Heart left ventricle (tissue), 13 donors: ENCODE data around the gene BTBD6.
"Not testable (repeated sequence)": the region's sequence is repeated elsewhere in the genome, so short reads cannot be mapped to it uniquely, and the experiment has no call there.

ENCODE experiments used
- POLR2A ChIP-seq, 2 donors: fragments of 450-650 bp; IDR thresholded peaks; one replicate each; pipeline ENCODE4 v1.6.1; 2017; ENCODE audit warnings: antibody characterized with exemption in 2 of 2, mild to moderate bottlenecking in 2 of 2, moderate library complexity in 2 of 2
- TF ChIP-seq, protein P1 (sequence below), 12 donors: fragments of 200-600 bp; sonication (generic) in 4 of 12; IDR thresholded peaks; one replicate each; pipeline versions ENCODE4 v1.5.0 to v1.8.0; 2018 to 2022; ENCODE audit warnings: antibody characterized with exemption in 12 of 12, mild to moderate bottlenecking in 5 of 12
- donor health status: ischemic (EF 13 %, LVEDD 7.1; RV severe dilation, severe dysfunction).
- donor health status: DM: no; HTN: yes; CAD: no.
- donor health status: DM: no; HTN: no; CAD: no.
- donor health status: ischemic (EF 25% LVEDD 6.9; RV normal size, moderate dysfunction).
- donor health status: ischemic (EF 25% LVEDD 5.7; RV mildly dilated, moderate dysfunction).
- donor health status: ischemic (EF 35%, LVEDD 5.7; RV mildly dilated, moderate dysfunction).
- donor health status: nonischemic (EF 11% LVEDD 7.7; RV severe dilation, severe dysfunction).
- donor health status: DM: yes; HTN: yes; CAD: no.
- donor health status: PGD.
- donor health status: ischemic (EF 29% LVEDD 5.4; RV normal size, mild dysfunction).
- donor health status: nonischemic (EF 23%, LVEDD 6.1; RV moderate dilation, normal function).

GRCh38 chr14:105288936-105289335 is 40.6 kb downstream of the BTBD6 start:
- TF ChIP-seq, protein P1, sequence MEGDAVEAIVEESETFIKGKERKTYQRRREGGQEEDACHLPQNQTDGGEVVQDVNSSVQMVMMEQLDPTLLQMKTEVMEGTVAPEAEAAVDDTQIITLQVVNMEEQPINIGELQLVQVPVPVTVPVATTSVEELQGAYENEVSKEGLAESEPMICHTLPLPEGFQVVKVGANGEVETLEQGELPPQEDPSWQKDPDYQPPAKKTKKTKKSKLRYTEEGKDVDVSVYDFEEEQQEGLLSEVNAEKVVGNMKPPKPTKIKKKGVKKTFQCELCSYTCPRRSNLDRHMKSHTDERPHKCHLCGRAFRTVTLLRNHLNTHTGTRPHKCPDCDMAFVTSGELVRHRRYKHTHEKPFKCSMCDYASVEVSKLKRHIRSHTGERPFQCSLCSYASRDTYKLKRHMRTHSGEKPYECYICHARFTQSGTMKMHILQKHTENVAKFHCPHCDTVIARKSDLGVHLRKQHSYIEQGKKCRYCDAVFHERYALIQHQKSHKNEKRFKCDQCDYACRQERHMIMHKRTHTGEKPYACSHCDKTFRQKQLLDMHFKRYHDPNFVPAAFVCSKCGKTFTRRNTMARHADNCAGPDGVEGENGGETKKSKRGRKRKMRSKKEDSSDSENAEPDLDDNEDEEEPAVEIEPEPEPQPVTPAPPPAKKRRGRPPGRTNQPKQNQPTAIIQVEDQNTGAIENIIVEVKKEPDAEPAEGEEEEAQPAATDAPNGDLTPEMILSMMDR (IDR thresholded peaks at IDR 0.05): not testable (repeated sequence)
- not testable (repeated sequence) for TF ChIP-seq POLR2A (IDR thresholded peaks at IDR 0.05)
